HG03175 (cell line): ENCODE data around the gene SYT17.
"Not testable (repeated sequence)": the region's sequence is repeated elsewhere in the genome, so short reads cannot be mapped to it uniquely, and the experiment has no call there.

Source experiments
- ATAC-seq: cut with Tn5 transposase; IDR thresholded peaks from one replicate; pipeline ENCODE4 v1.9.1; 2021; ENCODE audit warnings: mild to moderate bottlenecking, moderate library complexity; ENCODE audit not compliant: unreplicated experiment

The SYT17 gene

GRCh38 chr16:19170043-19170655, 2.1 kb downstream of the SYT17 start:
- no peak for ATAC-seq

GRCh38 chr16:19172098-19172780, 4.2 kb downstream of the SYT17 start:
- ATAC-seq, result no peak

- no peak for ATAC-seq
These were observed 5.0 kb downstream of the SYT17 start for GRCh38 chr16:19173059-19173458.

GRCh38 chr16:19173649-19174383, 5.8 kb downstream of the SYT17 start:
- no peak for ATAC-seq

- no peak for ATAC-seq
These were observed 6.4 kb downstream of the SYT17 start for GRCh38 chr16:19174478-19174877.

GRCh38 chr16:19175492-19176262, 7.6 kb downstream of the SYT17 start:
- no peak for ATAC-seq

- ATAC-seq, result no peak
These were observed 9.2 kb downstream of the SYT17 start for GRCh38 chr16:19177111-19177739.

GRCh38 chr16:19179546-19180490, 11.8 kb downstream of the SYT17 start:
- ATAC-seq, result no peak

GRCh38 chr16:19180741-19181140, 12.7 kb downstream of the SYT17 start:
- no peak for ATAC-seq

GRCh38 chr16:19182481-19182880, 14.4 kb downstream of the SYT17 start:
- no peak for ATAC-seq

- ATAC-seq, result no peak
These were observed 15.1 kb downstream of the SYT17 start for GRCh38 chr16:19183187-19183586.

- ATAC-seq, result no peak
These were observed 16.9 kb downstream of the SYT17 start for GRCh38 chr16:19184823-19185509.

- ATAC-seq, result no peak
These were observed 17.4 kb downstream of the SYT17 start for GRCh38 chr16:19185510-19185851.

- ATAC-seq, result no peak
These were observed 18.4 kb downstream of the SYT17 start for GRCh38 chr16:19186408-19186807.

- ATAC-seq, result not testable (repeated sequence)
These were observed 19.9 kb downstream of the SYT17 start for GRCh38 chr16:19187961-19188360.

GRCh38 chr16:19188406-19188805, 20.4 kb downstream of the SYT17 start:
- ATAC-seq, result no peak

- ATAC-seq, result no peak
These were observed 24.8 kb downstream of the SYT17 start for GRCh38 chr16:19192865-19193264.

- no peak for ATAC-seq
These were observed 28.8 kb downstream of the SYT17 start for GRCh38 chr16:19196871-19197270.

- ATAC-seq, result no peak
These were observed 35.4 kb downstream of the SYT17 start for GRCh38 chr16:19203374-19203966.
